Keratinocyte (primary cell): ENCODE measurements around the gene POPDC3.

ENCODE experiments used
- CTCF ChIP-seq, 3 experiments: IDR thresholded peaks in 1 of 3; conservative IDR thresholded peaks in 1 of 3; optimal IDR thresholded peaks in 1 of 3; 2 replicates in 2 of 3; 3 replicates in 1 of 3; pipeline versions ENCODE3 to v1.5.1; 2011; ENCODE audit warnings: low read length in 3 of 3, mild to moderate bottlenecking in 3 of 3, moderate library complexity in 2 of 3, control low read depth in 1 of 3, inconsistent platforms in 1 of 3; ENCODE audit not compliant: insufficient read depth in 2 of 3; ENCODE audit errors: extremely low read depth in 1 of 3
- EZH2 ChIP-seq: IDR thresholded peaks from one replicate; pipeline ENCODE4 v1.6.1; 2012; ENCODE audit warnings: inconsistent platforms, mild to moderate bottlenecking, low read length, moderate library complexity

- TF ChIP-seq CTCF (optimal IDR thresholded peaks at IDR 0.05 in 1 of 3, IDR thresholded peaks at IDR 0.05 in 1 of 3, conservative IDR thresholded peaks at IDR 0.05 in 1 of 3; ENCODE audit: extremely low read depth in 1 of 3, insufficient read depth in 2 of 3, low read length in 3 of 3) = peak in 2 of 3 experiments; percentile 10 to 21
- TF ChIP-seq EZH2 = no peak
Measured at GRCh38 chr6:105112577-105112976, 67.2 kb downstream of the POPDC3 start.
